Measurements from ENCODE around the gene BCKDHA. TPM values are rescaled to one million over a fixed set of nuclear protein-coding genes. Genes with fewer than 3 reads are reported as not detected.
A peak's percentile ranks its signal among the peaks of the same experiment; 100 is the strongest.

BCKDHA gene
- total and polyA plus RNA-seq, 9 of the 15 experiments (the other 6 are each of a cell fraction or from before 2014, with no cell fraction given): 4.5 to 52.5 (median 14.1) TPM

- TF ChIP-seq ZNF766 (CRISPR knock-in tag; conservative IDR thresholded peaks at IDR 0.05) (no peak), ZBTB7A (IDR thresholded peaks at IDR 0.05; ENCODE audit: borderline replicate concordance, control insufficient read depth, low read depth, low read length) (peak; percentile 79; the same call in 1 of the 2 replicates), ARID3B (CRISPR knock-in tag; IDR thresholded peaks at IDR 0.05; ENCODE audit: borderline replicate concordance) (no peak), PRDM10 (IDR thresholded peaks at IDR 0.05; ENCODE audit: partially characterized antibody) (no peak), ZNF41 (CRISPR knock-in tag; conservative IDR thresholded peaks at IDR 0.05) (no peak), ZNF165 (CRISPR knock-in tag; IDR thresholded peaks at IDR 0.05; ENCODE audit: borderline replicate concordance) (no peak), E2F1 (CRISPR knock-in tag; IDR thresholded peaks at IDR 0.05) (peak; percentile 2; the same call in 1 of the 2 replicates), MYC (IDR thresholded peaks at IDR 0.05; ENCODE audit: low read depth, low read length) (peak; percentile 9; the same call in 1 of the 2 replicates), MYC (CRISPR knock-in tag; IDR thresholded peaks at IDR 0.05; ENCODE audit: borderline replicate concordance, low read depth) (no peak), GATAD2B (IDR thresholded peaks at IDR 0.05; ENCODE audit: borderline replicate concordance) (no peak), KHSRP (IDR thresholded peaks at IDR 0.05) (no peak), GABPB1 (CRISPR knock-in tag; IDR thresholded peaks at IDR 0.05) (0 out of 2 replicates have a peak, but pooled peaks have one; percentile 8), NFXL1 (CRISPR knock-in tag; IDR thresholded peaks at IDR 0.05) (no peak), MECOM (CRISPR knock-in tag; IDR thresholded peaks at IDR 0.05) (no peak), ZKSCAN1 (IDR thresholded peaks at IDR 0.05; ENCODE audit: low read depth, low read length) (no peak), ZNF124 (CRISPR knock-in tag; IDR thresholded peaks at IDR 0.05) (no peak)
- TF ChIP-seq, protein P1, sequence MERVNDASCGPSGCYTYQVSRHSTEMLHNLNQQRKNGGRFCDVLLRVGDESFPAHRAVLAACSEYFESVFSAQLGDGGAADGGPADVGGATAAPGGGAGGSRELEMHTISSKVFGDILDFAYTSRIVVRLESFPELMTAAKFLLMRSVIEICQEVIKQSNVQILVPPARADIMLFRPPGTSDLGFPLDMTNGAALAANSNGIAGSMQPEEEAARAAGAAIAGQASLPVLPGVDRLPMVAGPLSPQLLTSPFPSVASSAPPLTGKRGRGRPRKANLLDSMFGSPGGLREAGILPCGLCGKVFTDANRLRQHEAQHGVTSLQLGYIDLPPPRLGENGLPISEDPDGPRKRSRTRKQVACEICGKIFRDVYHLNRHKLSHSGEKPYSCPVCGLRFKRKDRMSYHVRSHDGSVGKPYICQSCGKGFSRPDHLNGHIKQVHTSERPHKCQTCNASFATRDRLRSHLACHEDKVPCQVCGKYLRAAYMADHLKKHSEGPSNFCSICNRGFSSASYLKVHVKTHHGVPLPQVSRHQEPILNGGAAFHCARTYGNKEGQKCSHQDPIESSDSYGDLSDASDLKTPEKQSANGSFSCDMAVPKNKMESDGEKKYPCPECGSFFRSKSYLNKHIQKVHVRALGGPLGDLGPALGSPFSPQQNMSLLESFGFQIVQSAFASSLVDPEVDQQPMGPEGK (CRISPR knock-in tag; IDR thresholded peaks at IDR 0.05; ENCODE audit: borderline replicate concordance): no peak
- TF ChIP-seq, protein P2, sequence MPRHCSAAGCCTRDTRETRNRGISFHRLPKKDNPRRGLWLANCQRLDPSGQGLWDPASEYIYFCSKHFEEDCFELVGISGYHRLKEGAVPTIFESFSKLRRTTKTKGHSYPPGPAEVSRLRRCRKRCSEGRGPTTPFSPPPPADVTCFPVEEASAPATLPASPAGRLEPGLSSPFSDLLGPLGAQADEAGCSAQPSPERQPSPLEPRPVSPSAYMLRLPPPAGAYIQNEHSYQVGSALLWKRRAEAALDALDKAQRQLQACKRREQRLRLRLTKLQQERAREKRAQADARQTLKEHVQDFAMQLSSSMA (CRISPR knock-in tag; IDR thresholded peaks at IDR 0.05): no peak
These were observed 46.0 kb upstream of the BCKDHA start (continued) for GRCh38 chr19:41351339-41352245.

Measured in K562 (cell line).